ENCODE results near the gene IPO11. TPM values are rescaled to one million over a fixed set of nuclear protein-coding genes. Genes with fewer than 3 reads are reported as not detected.

IPO11 gene
- total RNA-seq, 1 donor from 2014 or later: 30.3 TPM

DNA sequence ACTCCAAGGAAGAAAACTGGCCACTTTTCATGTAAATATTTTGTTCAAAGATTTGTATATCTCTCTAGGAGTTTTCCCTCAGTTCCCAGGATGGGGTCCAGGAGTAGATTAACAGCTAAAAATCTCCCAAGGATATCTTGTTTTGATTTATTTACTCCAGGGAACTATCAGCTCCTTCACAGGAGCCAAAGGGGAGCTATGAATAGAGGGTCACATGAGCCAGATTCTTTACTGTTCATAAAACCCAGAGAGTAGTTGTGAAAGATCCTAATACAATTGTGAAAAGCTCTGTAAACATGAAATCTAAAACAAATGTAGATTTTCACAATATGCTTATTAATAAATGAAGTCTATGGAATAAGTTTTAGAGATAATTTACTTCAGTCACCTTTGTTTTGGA lies 25.7 kb upstream of the IPO11 start:
- peaks cover 0 to 3% (median 0%) of the 10 kb centered on the region in 3 donors for H3K4me1 ChIP-seq (ENCODE audit: control insufficient read depth in 3 of 3, insufficient read depth in 3 of 3, low read length in 3 of 3)
- H3K27ac ChIP-seq (ENCODE audit: low read depth, low read length): no peak overlapping the region
- H3K9ac ChIP-seq (ENCODE audit: low read depth in 1 of 3, low read length in 3 of 3): no peak overlapping the region
- no peak overlapping the region for H3K4me3 ChIP-seq (ENCODE audit: low read length in 3 of 3)
- H3K9me3 ChIP-seq (ENCODE audit: control insufficient read depth in 3 of 3, low read length in 3 of 3): no peaks in the 10 kb centered on the region
- no peaks in the 10 kb centered on the region for H3K27me3 ChIP-seq (ENCODE audit: control insufficient read depth in 3 of 3, insufficient read depth in 3 of 3, low read length in 3 of 3)
- H3K36me3 ChIP-seq (ENCODE audit: control insufficient read depth in 3 of 3, insufficient read depth in 3 of 3, low read length in 3 of 3): peaks cover 5 to 37% (median 36%) of the 10 kb centered on the region in 3 donors

DNA sequence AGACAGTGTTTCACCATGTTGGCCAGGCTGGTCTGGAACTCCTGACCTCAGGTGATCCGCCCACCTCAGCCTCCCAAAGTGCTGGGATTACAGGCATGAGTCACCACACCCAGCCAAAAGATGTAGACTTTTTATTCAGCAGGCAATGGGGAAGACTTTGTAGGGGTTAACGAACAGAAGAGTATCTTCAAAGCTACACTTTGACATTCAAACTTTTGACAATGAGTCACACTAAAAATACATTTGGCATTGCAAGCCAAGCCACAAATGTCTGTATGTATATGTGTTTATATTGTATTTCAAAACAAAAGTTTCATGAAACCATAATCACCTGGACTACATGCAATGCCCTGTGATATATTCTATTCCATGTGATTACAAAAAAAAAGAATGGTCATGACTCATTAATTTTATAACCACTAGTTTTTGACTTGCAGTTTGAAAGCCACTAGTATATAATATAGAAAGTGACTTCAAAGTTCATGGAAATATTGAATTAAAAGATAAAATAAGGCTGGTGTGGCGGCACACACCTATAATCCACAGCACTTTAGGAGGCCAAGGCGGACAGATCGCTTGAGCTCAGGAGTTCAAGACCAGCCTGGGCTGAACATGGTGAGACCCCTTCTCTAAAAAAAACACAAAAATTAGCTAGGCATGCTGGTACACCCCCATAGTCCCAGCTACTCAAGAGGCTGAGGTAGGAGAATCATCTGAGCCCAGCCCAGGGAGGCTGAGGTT lies 17.2 kb upstream of the IPO11 start:
- H3K4me1 ChIP-seq (ENCODE audit: control insufficient read depth in 3 of 3, insufficient read depth in 3 of 3, low read length in 3 of 3): no peaks in the 10 kb centered on the region
- H3K36me3 ChIP-seq (ENCODE audit: control insufficient read depth in 3 of 3, insufficient read depth in 3 of 3, low read length in 3 of 3): peaks cover 27 to 59% (median 35%) of the 10 kb centered on the region in 3 donors
- H3K9me3 ChIP-seq (ENCODE audit: control insufficient read depth in 3 of 3, low read length in 3 of 3): no peaks in the 10 kb centered on the region
- H3K9ac ChIP-seq (ENCODE audit: low read depth in 1 of 3, low read length in 3 of 3): no peak overlapping the region
- no peak overlapping the region for H3K4me3 ChIP-seq (ENCODE audit: low read length in 3 of 3)
- H3K27me3 ChIP-seq (ENCODE audit: control insufficient read depth in 3 of 3, insufficient read depth in 3 of 3, low read length in 3 of 3): no peaks in the 10 kb centered on the region
- H3K27ac ChIP-seq (ENCODE audit: low read depth, low read length): no peak overlapping the region

DNA sequence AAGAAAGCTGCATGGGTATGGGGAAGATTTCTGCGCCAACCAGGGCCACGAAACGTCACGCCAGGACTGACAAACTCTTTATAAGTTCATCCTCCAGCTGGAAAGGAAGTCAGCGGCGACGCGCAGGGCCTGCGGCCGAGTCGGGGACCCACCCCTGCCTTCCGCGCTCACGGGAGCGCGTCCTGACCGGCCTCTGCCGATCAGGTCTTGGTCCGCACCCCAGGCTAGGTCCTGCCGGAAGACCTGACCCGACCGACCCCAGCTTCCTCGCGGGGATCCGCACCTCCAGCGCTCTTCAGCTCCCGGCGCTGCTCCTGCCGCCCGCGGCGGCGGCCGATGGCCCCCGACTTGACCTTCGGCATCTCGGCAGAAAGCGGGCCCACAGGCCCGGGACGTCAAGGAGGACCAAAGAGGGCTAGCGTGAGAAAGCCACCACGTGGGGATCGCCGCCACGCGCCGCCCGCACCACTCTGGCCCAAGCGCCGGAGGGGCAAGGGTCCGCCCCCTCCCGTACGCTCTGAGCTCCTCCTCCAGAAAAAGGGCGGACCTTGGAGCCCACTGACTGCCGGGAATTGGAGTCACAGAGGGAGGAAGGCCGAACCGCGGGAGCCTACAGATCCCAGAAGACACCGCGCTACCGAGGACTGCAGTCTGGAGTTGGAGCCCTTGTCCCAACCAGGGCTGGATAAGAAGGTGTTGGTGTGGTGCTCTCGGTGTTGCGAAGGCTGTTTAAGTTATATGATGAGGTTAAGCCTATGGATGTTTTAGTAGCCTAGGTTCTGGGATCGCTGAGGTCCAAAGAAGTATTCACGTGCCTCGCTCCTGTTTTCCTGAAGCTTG lies 8.9 kb upstream of the IPO11 start, which contains the start of gene DIMT1:
DIMT1 (minus strand) TSS at position 495 of the 840 bp plus-strand sequence; CDS start at position 362, 133 bp downstream.
- no peaks in the 10 kb centered on the region for H3K27me3 ChIP-seq (ENCODE audit: control insufficient read depth in 3 of 3, insufficient read depth in 3 of 3, low read length in 3 of 3)

DNA sequence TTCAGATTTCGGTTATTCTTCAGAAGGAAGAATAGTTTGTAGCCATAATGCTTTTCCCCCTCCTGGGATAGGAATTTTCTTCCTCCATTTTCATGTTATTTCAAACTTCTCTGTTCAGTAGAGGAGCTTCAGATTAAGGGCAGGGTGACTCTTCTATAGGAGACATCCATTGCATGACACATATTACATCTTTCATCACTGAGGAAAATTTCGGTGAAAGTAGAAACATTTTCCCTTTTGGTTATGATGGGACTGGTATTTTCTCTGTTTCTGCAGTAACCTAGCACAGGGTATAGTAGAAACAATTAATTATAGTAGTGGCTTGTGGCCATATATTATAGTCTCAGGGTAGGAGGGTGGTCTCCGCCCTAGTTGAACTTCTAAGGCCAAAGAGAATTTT lies 1.1 kb downstream of the IPO11 start:
- peaks cover 15 to 24% (median 18%) of the 10 kb centered on the region in 3 donors for H3K4me1 ChIP-seq (ENCODE audit: control insufficient read depth in 3 of 3, insufficient read depth in 3 of 3, low read length in 3 of 3)

More for the DNA sequence above, 8.9 kb upstream of the IPO11 start, which contains the start of gene DIMT1:
- no peaks in the 10 kb centered on the region for H3K9me3 ChIP-seq (ENCODE audit: control insufficient read depth in 3 of 3, low read length in 3 of 3)
- peak within 1 kb of the TSS; percentile 92 to 97 (median 94) for H3K9ac ChIP-seq (ENCODE audit: low read depth in 1 of 3, low read length in 3 of 3)
- peaks cover 7 to 8% (median 7%) of the 10 kb centered on the region in 3 donors for H3K36me3 ChIP-seq (ENCODE audit: control insufficient read depth in 3 of 3, insufficient read depth in 3 of 3, low read length in 3 of 3)
- peaks cover 8 to 15% (median 13%) of the 10 kb centered on the region in 3 donors for H3K4me1 ChIP-seq (ENCODE audit: control insufficient read depth in 3 of 3, insufficient read depth in 3 of 3, low read length in 3 of 3)
- H3K4me3 ChIP-seq (ENCODE audit: low read length in 3 of 3): peak within 1 kb of the TSS; percentile 68 to 97 (median 81)
- H3K27ac ChIP-seq (ENCODE audit: low read depth, low read length): peak within 1 kb of the TSS; percentile 96

DNA sequence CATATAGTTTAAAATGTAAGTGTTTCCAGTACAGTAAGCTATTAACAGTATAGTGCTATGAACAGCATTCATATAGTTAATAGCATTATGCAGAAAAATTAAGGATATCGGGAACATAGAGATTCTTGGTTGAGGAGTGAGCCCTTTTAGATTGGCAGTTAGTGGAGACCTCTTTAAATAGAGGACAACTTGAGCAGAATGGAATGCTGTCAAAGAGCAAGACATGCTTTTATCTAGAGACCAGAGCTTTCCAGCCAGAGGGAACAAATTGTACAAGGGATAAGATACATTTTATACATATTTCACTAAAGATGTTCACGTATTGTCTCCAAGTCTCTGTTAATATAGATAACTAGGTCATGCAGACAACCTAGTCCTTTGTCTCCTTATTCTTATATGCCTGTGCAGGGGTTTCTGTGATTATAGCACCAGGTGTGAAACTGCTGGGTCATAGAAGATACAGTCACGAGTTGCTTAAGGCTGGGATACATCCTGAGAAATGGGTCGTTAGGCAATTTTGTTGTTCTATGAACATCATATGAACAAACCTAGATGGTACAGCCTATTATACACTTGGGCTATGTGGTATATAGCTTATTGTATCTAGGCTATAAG lies 6.0 kb downstream of the IPO11 start:
- H3K36me3 ChIP-seq (ENCODE audit: control insufficient read depth in 3 of 3, insufficient read depth in 3 of 3, low read length in 3 of 3): no peaks in the 10 kb centered on the region
- H3K27me3 ChIP-seq (ENCODE audit: control insufficient read depth in 3 of 3, insufficient read depth in 3 of 3, low read length in 3 of 3): no peaks in the 10 kb centered on the region
- no peaks in the 10 kb centered on the region for H3K9me3 ChIP-seq (ENCODE audit: control insufficient read depth in 3 of 3, low read length in 3 of 3)
- peaks cover 9 to 21% (median 12%) of the 10 kb centered on the region in 3 donors for H3K4me1 ChIP-seq (ENCODE audit: control insufficient read depth in 3 of 3, insufficient read depth in 3 of 3, low read length in 3 of 3)
- H3K4me3 ChIP-seq (ENCODE audit: low read length in 3 of 3): no peak overlapping the region
- H3K27ac ChIP-seq (ENCODE audit: low read depth, low read length): no peak overlapping the region
- H3K9ac ChIP-seq (ENCODE audit: low read depth in 1 of 3, low read length in 3 of 3): peak overlapping the region in 1 of 3 donors; percentile 20

More for the DNA sequence above, 1.1 kb downstream of the IPO11 start:
- Histone ChIP-seq H3K4me3 (ENCODE audit: low read length in 3 of 3) (peak overlapping the region; percentile 81 to 95 (median 93)), H3K27me3 (ENCODE audit: control insufficient read depth in 3 of 3, insufficient read depth in 3 of 3, low read length in 3 of 3) (no peaks in the 10 kb centered on the region), H3K9me3 (ENCODE audit: control insufficient read depth in 3 of 3, low read length in 3 of 3) (no peaks in the 10 kb centered on the region), H3K9ac (ENCODE audit: low read depth in 1 of 3, low read length in 3 of 3) (peak overlapping the region in 1 of 3 donors; percentile 91), H3K27ac (ENCODE audit: low read depth, low read length) (no peak overlapping the region), H3K36me3 (ENCODE audit: control insufficient read depth in 3 of 3, insufficient read depth in 3 of 3, low read length in 3 of 3) (peaks cover 0 to 2% (median 0%) of the 10 kb centered on the region in 3 donors)

DNA sequence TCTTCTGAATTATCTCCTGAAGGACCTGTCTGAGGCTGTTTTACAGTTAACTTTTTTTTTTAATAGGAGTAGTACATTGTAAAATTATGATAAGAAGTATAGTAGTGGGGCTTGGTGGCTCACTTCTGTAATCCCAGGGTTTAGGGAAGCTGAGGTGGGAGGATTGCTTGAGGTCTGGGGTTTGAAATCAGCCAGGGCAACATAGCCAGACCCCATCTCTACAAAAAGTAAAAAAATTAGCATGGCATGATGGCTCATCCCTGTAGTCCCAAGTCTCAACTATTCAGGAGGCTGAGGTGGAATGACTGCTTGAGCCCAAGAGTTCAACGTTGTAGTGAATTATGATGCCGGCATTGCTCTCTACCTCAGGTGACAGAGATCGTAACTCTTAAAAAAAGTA lies 7.0 kb downstream of the IPO11 start:
- no peaks in the 10 kb centered on the region for H3K9me3 ChIP-seq (ENCODE audit: control insufficient read depth in 3 of 3, low read length in 3 of 3)
- no peaks in the 10 kb centered on the region for H3K27me3 ChIP-seq (ENCODE audit: control insufficient read depth in 3 of 3, insufficient read depth in 3 of 3, low read length in 3 of 3)
- peaks cover 4 to 12% (median 8%) of the 10 kb centered on the region in 3 donors for H3K4me1 ChIP-seq (ENCODE audit: control insufficient read depth in 3 of 3, insufficient read depth in 3 of 3, low read length in 3 of 3)
- H3K9ac ChIP-seq (ENCODE audit: low read depth in 1 of 3, low read length in 3 of 3): no peak overlapping the region
- H3K27ac ChIP-seq (ENCODE audit: low read depth, low read length): no peak overlapping the region
- no peak overlapping the region for H3K4me3 ChIP-seq (ENCODE audit: low read length in 3 of 3)
- no peaks in the 10 kb centered on the region for H3K36me3 ChIP-seq (ENCODE audit: control insufficient read depth in 3 of 3, insufficient read depth in 3 of 3, low read length in 3 of 3)

DNA sequence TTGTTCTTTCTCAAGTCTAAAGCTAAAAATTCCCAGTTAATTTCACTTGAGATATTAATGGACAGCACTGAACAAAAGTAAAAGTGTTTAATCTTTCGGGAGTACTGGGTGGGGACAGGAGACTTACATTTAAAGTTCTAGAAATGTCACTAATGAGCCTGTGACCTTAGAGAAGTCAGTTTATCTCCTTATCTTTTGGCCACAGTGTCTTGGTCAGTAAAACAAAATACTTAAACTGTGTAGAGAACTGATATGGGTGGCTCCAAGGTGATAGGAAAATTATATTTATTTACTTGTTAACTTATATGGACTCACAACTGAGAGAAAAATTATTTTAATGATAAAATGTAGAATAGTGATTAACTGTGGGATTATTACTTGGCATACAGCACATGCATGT lies 8.9 kb downstream of the IPO11 start:
- H3K9ac ChIP-seq (ENCODE audit: low read depth in 1 of 3, low read length in 3 of 3): no peak overlapping the region
- no peaks in the 10 kb centered on the region for H3K36me3 ChIP-seq (ENCODE audit: control insufficient read depth in 3 of 3, insufficient read depth in 3 of 3, low read length in 3 of 3)
- no peaks in the 10 kb centered on the region for H3K27me3 ChIP-seq (ENCODE audit: control insufficient read depth in 3 of 3, insufficient read depth in 3 of 3, low read length in 3 of 3)
- no peak overlapping the region for H3K27ac ChIP-seq (ENCODE audit: low read depth, low read length)
- H3K4me1 ChIP-seq (ENCODE audit: control insufficient read depth in 3 of 3, insufficient read depth in 3 of 3, low read length in 3 of 3): peaks cover 4 to 10% (median 8%) of the 10 kb centered on the region in 3 donors
- no peaks in the 10 kb centered on the region for H3K9me3 ChIP-seq (ENCODE audit: control insufficient read depth in 3 of 3, low read length in 3 of 3)
- H3K4me3 ChIP-seq (ENCODE audit: low read length in 3 of 3): no peak overlapping the region

DNA sequence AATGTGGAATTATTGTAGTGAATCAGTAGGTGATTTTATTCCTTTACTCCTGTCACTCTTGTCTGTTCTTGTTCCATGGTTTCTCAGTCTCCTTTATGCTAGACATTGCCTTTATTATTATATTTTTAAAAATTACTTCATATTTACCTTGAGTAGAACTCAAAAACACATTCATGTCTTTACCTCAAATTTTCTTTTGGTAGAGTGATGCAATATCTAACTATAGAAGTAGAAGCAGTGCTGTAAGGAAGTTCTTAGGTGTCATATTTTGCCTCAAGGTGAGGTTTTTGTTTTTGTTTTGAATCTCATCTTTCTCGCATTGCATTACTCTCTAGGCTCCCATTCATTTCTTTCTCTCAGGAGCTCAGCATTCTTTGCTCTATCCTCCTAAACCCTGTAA lies 12.2 kb downstream of the IPO11 start:
- H3K9ac ChIP-seq (ENCODE audit: low read depth in 1 of 3, low read length in 3 of 3): no peak overlapping the region
- H3K9me3 ChIP-seq (ENCODE audit: control insufficient read depth in 3 of 3, low read length in 3 of 3): no peaks in the 10 kb centered on the region
- H3K4me1 ChIP-seq (ENCODE audit: control insufficient read depth in 3 of 3, insufficient read depth in 3 of 3, low read length in 3 of 3): no peaks in the 10 kb centered on the region
- no peak overlapping the region for H3K27ac ChIP-seq (ENCODE audit: low read depth, low read length)
- H3K4me3 ChIP-seq (ENCODE audit: low read length in 3 of 3): no peak overlapping the region
- H3K36me3 ChIP-seq (ENCODE audit: control insufficient read depth in 3 of 3, insufficient read depth in 3 of 3, low read length in 3 of 3): no peaks in the 10 kb centered on the region
- H3K27me3 ChIP-seq (ENCODE audit: control insufficient read depth in 3 of 3, insufficient read depth in 3 of 3, low read length in 3 of 3): no peaks in the 10 kb centered on the region

DNA sequence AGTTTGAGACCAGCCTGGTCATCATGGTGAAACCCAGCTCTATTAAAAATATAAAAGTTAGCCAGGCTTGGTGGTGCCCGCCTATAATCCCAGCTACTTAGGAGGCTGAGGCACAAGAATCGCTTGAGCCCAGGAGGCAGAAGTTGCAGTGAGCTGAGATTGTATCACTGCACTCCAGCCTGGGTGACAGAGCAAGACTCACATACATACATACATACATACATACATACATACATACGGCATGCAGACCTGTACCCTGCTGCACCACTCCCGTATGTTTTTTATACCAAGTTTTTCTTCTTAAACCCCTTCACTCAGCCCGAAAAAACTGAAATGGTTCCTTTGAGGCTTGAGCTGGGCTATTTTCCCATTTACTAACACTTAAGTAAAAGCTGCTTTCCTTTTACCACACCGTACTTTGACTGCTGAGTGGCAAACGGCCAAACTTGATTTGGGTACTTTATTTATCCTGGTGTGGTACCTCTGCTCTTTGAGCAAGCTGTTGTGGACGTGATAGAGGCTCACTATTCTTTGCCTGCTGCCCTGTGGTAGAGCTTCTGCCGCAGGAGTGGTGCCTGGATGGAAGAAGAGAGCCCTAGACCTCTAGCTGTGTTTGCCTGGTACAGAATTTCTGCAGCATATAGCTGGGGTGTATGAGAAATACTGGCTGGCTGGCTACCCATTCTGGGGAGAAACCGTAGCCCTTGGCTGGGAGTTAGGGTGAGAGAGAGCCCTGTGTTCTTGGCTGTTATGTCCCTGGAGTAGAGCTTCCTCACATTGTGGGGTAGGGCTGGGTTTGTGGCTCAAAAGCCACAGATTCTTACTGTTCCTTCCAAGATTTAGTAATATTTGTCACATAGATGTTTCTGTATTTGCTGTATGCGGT lies 19.4 kb downstream of the IPO11 start:
- H3K4me3 ChIP-seq (ENCODE audit: low read length in 3 of 3): peak overlapping the region in 2 of 3 donors; percentile 29 to 57
- no peaks in the 10 kb centered on the region for H3K36me3 ChIP-seq (ENCODE audit: control insufficient read depth in 3 of 3, insufficient read depth in 3 of 3, low read length in 3 of 3)
- peaks cover 9 to 19% (median 17%) of the 10 kb centered on the region in 3 donors for H3K4me1 ChIP-seq (ENCODE audit: control insufficient read depth in 3 of 3, insufficient read depth in 3 of 3, low read length in 3 of 3)
- no peaks in the 10 kb centered on the region for H3K9me3 ChIP-seq (ENCODE audit: control insufficient read depth in 3 of 3, low read length in 3 of 3)
- peak overlapping the region; percentile 1 for H3K27ac ChIP-seq (ENCODE audit: low read depth, low read length)
- H3K27me3 ChIP-seq (ENCODE audit: control insufficient read depth in 3 of 3, insufficient read depth in 3 of 3, low read length in 3 of 3): no peaks in the 10 kb centered on the region
- H3K9ac ChIP-seq (ENCODE audit: low read depth in 1 of 3, low read length in 3 of 3): peak overlapping the region in 2 of 3 donors; percentile 20 to 54
